AG04449 (cell line): ENCODE measurements around the gene MSN.

Experiments
- CTCF ChIA-PET: fragments of 350-600 bp; formaldehyde crosslinking; extraction: SDS; loops from one replicate; lab custom pipeline; 2021; ENCODE audit warnings: antibody characterized with exemption; lab: Yijun Ruan, JAX
- POLR2A ChIA-PET: fragments of 400-600, 350-600 bp; formaldehyde crosslinking; extraction: SDS; loops from one replicate; lab custom pipeline; 2020; ENCODE audit warnings: antibody characterized with exemption, inconsistent platforms; lab: Yijun Ruan, JAX
- DNase-seq: peaks from one replicate; pipeline ENCODE4 v3.0.0-alpha.2; 2010; ENCODE audit warnings: low read depth, low spot score
- H3K4me3 ChIP-seq: 2 replicates; pipeline ENCODE4 v1.5.1; 2011; ENCODE audit warnings: low read depth, mild to moderate bottlenecking, control low read depth, low read length
- CTCF ChIP-seq: IDR thresholded peaks from one replicate; pipeline ENCODE4 v1.5.1; 2011; ENCODE audit warnings: mild to moderate bottlenecking, moderate library complexity, low read length, control low read depth, inconsistent platforms; ENCODE audit not compliant: insufficient read depth; ENCODE audit errors: missing control alignments

MSN gene

GRCh38 chrX:65697211-65697641 lies 29.8 kb downstream of the MSN start:
- ChIA-PET CTCF (interaction anchor here (1.5 kb wide), 1 partner anchor 101 kb away, joined by 5 read pairs; no protein-coding TSS in a partner anchor), POLR2A (interaction anchor here (1.2 to 1.4 kb wide), 2 partner anchors 17 to 29 kb away, joined by 4 to 6 read pairs; no protein-coding TSS in a partner anchor)
- DNase-seq: no peak
- no peak for TF ChIP-seq CTCF
- H3K4me3 ChIP-seq: no peak overlapping the region

GRCh38 chrX:65697915-65698796 lies 30.7 kb downstream of the MSN start:
- DNase-seq: no peak
- CTCF ChIA-PET: interaction anchor here (1.4 to 1.5 kb wide), 2 partner anchors 12 to 102 kb away, joined by 3 to 5 read pairs; no protein-coding TSS in a partner anchor

GRCh38 chrX:65702956-65703355 lies 35.5 kb downstream of the MSN start:
- ChIA-PET CTCF (interaction anchor here (0.8 to 1.6 kb wide), 5 partner anchors 9 to 1027 kb away, joined by 3 to 7 read pairs (median 4); no protein-coding TSS in a partner anchor), POLR2A (interaction anchor here (1.1 kb wide), 1 partner anchor 34 kb away, joined by 4 read pairs; no protein-coding TSS in a partner anchor)
- no peak overlapping the region for H3K4me3 ChIP-seq
- DNase-seq: no peak
- TF ChIP-seq CTCF: no peak

More at GRCh38 chrX:65697915-65698796, 30.7 kb downstream of the MSN start:
- no peak overlapping the region for H3K4me3 ChIP-seq
- no peak for TF ChIP-seq CTCF
- POLR2A ChIA-PET: interaction anchor here (1.4 kb wide), 1 partner anchor 29 kb away, joined by 4 read pairs; no protein-coding TSS in a partner anchor

GRCh38 chrX:65705439-65705838 lies 38.0 kb downstream of the MSN start:
- CTCF ChIA-PET: interaction anchor here (0.6 to 2.2 kb wide), 3 partner anchors 109 to 825 kb away, joined by 3 to 18 read pairs (median 7); no protein-coding TSS in a partner anchor
- no peak for DNase-seq
- no peak overlapping the region for H3K4me3 ChIP-seq
- TF ChIP-seq CTCF: no peak
- POLR2A ChIA-PET: interaction anchor here (1.2 kb wide), 1 partner anchor 31 kb away, joined by 3 read pairs; no protein-coding TSS in a partner anchor

GRCh38 chrX:65706041-65706828 lies 38.8 kb downstream of the MSN start:
- DNase-seq: no peak
- ChIA-PET CTCF (interaction anchor here (0.6 to 1.9 kb wide), 4 partner anchors 11 to 824 kb away, joined by 3 to 7 read pairs (median 5); no protein-coding TSS in a partner anchor), POLR2A (interaction anchor here (1.2 kb wide), 1 partner anchor 30 kb away, joined by 3 read pairs; no protein-coding TSS in a partner anchor)

More at GRCh38 chrX:65706041-65706828, 38.8 kb downstream of the MSN start:
- TF ChIP-seq CTCF: no peak
- no peak overlapping the region for H3K4me3 ChIP-seq
